KG1 (cell line): ENCODE results near the gene CYP4A11.
"Not testable (repeated sequence)": the region's sequence is repeated elsewhere in the genome, so short reads cannot be mapped to it uniquely, and the experiment has no call there.

Experiments
- DNase-seq: peaks from one replicate; lab custom pipeline; 2025; lab: John Stamatoyannopoulos, UW

Gene CYP4A11, protein sequence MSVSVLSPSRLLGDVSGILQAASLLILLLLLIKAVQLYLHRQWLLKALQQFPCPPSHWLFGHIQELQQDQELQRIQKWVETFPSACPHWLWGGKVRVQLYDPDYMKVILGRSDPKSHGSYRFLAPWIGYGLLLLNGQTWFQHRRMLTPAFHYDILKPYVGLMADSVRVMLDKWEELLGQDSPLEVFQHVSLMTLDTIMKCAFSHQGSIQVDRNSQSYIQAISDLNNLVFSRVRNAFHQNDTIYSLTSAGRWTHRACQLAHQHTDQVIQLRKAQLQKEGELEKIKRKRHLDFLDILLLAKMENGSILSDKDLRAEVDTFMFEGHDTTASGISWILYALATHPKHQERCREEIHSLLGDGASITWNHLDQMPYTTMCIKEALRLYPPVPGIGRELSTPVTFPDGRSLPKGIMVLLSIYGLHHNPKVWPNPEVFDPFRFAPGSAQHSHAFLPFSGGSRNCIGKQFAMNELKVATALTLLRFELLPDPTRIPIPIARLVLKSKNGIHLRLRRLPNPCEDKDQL

DNA sequence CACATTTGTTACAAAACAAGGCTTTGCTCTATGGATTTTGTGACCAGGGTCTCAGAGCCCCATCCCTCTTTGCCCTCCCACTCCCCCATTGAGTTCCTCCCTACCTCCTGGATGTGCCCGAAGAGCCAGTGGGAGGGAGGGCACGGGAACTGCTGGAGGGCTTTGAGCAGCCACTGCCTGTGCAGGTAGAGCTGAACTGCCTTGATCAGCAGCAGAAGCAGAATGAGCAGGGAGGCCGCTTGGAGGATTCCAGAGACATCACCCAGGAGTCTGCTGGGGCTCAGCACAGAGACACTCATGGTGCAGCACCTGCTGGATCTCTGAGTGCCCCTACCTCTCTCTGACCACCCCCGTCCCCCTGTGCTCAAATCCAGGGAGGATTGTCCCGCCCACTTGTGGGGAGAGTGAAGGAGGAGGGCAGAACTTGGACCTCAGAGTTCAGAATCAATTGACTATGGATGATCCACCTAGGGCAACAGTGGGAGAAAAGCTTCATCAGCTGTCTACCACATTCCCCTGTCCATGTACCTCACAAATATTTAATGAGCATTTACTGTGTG, at the start of gene CYP4A11:
Gene CYP4A11, minus strand, starts transcription at position 342 of the 560 bp plus-strand sequence. Its CDS starts 43 bp downstream, at position 299.
- no peak for DNase-seq

DNA sequence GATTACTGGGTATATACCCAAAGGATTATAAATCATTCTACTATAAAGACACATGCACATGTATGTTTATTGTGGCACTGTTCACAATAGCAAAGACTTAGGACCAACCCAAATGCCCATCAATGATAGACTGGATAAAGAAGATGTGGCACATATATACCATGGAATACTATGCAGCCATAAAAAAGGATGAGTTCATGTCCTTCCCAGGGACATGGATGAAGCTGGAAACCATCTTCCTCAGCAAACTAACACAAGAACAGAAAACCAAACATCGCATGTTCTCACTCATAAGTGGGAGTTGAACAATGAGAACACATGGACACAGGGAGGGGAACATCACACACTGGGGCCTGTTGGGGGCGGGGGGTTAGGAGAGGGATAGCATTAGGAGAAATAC, 49.3 kb upstream of the CYP4A11 start:
- DNase-seq, result not testable (repeated sequence)

DNA sequence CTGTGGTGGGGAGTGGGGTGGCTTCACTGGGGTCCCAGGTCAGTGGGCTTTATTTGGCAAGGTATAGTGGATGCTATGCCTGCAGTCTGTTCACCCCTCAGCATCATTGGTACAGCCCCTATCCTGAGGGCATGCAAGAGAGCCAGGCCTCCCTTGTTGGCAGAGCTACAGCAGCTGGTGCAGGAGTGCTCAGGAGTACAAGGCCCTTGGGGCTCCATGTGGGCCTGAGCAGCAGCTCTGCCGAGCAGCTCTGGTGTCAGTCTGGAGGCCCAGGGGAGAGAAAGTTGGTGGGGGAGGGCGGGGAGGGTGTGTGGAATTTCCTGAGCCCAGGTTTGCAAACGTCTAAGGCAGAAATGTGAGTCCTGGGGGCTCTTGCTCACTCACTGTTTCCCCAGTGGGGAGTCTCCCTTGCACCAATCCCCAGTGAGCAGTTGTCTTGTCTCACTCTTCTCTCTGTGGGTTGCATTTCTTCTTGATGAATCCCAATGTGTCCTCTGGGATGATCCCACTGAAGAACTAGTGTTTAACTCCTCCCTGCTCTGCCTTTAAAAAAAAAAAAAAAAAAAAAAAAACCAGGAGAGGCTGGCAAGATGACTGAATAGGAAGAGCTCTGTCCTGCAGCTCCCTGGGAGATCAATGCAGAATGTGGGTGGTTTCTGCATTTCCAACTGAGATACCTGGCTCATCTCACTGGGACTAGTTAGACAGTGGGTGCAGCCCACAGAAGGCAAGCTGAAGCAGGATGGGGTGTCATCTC, 42.7 kb upstream of the CYP4A11 start:
- no peak for DNase-seq

DNA sequence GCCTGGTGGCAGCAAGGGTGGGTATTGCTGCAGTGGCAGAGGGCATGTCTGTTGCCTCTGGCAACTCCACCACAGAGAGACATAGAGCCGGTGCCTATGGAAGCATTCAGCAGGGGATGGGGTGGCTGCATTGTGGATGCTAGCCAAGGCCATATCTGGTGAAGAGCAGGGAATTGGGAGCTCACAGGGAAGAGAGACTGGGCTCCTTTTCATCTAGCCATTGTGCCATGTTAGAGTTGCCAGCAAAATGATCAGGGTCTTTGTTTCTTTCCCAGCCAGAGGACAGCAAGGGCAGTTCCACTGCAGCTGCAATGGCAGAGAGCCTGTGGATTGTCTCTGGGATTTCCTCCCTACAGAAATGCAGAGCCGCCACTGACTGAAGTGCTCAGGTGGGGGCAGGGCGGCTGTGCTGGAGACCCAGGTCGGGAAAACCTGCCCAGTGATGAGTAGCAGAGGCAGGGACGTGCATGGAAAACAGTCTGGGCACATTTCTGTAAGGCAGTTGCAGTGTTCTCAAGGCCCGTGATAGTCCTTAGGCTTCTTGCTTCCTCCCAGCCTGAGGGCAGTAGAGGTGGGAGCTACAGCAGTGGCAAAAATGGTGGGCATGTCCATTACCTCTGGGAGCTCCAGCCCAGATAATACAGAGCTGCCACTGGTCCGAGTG, 42.0 kb upstream of the CYP4A11 start:
- DNase-seq, result no peak

DNA sequence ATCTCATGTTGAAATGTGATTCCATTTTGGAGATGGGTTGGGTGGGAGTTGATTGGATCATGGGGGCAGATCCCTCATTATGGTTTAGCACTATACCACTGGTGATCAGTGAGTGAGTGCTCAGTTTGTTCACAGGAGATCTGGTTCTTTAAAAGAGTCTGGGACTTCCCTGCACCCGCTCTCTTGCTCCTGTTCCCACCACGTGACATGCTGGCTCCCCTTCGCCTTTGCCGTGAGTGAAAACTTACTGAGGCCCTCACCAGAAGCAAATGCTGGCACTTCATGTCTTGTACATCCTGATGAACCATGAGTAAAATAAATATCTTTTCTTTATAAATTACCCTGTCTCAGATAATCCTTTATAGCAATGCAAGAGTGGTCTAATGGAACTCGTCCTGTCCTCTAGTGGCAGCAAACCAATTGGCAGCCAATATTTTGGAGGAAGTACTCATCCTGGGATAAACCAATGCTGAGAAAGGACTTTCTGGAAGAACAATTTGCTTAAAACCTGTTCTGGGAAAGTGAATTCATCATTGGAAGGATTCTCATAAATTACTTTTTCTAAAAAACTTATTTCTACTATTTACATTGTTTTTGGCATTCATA, 27.8 kb upstream of the CYP4A11 start:
- DNase-seq, result no peak

DNA sequence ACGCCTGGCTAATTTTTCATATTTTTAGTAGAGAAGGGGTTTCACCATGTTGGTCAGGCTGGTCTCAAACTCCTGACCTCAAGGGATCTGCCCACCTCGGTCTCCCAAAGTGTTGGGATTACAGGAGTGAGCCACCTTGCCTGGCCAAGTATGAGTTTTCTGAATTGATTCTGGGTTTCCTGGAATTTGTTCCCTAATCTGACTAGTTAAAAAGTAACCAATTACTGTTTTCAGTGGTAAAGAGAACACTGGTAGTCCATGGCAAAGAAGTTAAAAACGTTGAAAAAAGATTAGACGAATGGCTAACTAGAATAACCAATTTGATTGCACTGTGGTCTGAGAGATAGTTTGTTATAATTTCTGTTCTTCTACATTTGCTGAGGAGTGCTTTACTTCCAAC, 21.0 kb upstream of the CYP4A11 start:
- DNase-seq, result not testable (repeated sequence)

DNA sequence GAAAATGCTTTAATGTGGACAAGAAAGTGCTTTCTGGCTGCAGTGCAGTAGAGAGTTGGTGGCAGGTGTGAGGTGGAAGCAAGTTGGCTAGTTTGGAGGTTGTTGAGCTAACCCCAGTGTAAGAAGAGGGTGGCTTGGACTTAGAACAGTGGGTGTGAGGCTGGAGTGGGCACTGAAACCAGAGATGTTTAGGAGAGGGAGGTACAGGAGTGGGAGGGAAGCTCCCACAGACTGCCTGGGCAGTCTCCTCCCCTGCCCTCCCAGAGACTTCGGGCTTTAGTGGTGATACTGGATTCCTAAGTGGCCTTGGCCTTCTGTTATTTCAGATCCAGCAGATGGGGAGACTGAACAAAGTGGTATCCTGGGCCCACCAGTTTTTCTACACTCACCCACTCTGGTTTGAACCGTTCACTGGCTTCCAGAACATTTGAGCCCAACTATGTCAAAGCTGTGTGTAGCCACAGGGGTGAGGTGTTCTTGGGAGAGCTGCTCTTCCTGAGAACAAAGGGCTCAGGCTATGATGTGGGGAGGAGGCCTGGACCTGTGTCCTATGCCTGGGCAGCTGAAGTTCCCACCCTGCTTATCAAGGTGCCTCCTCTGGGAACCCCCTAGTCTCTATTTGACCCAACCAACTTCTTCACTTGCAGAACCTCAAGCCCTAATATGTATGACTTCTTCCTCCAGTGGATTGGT, 19.9 kb upstream of the CYP4A11 start:
- no peak for DNase-seq

DNA sequence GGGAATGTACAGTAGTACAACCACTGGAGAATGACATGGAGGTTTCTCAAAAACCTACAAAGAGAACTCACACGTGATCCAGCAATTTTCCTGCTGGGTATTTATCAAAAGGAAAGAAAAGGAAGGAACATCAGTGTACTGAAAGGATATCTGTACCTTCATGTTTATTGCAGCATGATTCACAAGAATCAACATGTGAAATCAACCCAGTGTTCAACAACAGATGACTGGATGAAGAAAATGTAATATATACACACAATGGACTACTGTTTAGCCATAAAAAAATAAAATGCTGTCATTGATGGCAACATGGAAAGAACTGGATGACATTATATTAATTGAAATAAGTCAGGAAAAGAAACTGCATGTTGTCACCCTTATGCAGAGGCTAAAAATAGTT, 19.0 kb upstream of the CYP4A11 start:
- no peak for DNase-seq

DNA sequence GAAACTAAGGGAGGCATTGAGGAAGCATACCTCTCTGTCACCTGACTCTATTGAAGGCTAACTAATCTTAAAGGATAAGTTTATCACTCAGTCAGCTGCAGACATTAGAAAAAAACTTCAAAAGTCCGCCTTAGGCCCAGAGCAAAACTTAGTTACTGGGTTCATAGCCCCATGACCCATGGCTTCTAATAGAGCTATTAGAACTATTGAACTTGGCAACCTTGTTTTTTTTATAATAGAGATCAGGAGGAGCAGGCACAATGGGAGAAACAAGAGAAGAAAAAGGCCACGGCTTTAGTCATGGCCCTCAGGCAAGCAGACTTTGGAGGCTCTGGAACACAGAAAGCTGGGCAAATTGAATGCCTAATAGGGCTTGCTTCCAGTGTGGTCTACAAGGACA, 13.8 kb upstream of the CYP4A11 start:
- DNase-seq, result not testable (repeated sequence)

DNA sequence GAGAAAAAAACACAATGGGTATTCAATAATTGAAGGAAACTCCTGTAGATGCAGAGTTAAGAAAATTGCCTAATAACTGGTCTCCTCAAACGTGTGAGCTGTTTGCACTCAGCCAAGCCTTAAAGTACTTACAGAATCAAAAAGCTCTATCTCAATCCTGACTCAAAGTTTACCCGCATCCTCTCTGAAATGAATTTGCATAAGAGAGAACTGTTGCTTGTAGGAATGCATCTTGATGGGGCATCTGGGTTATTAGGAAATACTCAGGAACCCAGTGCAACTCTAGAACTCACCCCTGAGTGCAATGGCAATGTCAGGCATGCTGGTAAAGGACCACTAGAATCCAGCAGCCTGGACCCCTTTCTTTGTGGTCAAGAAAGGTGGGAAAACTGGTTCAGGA, 12.6 kb upstream of the CYP4A11 start:
- not testable (repeated sequence) for DNase-seq

DNA sequence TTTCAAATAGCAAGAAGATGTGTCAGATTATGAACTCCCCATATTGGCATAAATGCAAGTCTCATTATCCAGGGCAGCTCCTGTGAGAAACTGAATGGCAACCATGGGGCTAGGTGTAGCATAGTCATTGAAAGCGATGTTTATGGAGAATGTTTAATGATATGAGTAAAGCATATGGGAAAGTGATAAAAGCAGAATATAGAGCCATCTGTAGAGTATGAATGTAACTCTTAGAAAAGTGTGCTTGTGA, 8.1 kb upstream of the CYP4A11 start:
- DNase-seq, result not testable (repeated sequence)

DNA sequence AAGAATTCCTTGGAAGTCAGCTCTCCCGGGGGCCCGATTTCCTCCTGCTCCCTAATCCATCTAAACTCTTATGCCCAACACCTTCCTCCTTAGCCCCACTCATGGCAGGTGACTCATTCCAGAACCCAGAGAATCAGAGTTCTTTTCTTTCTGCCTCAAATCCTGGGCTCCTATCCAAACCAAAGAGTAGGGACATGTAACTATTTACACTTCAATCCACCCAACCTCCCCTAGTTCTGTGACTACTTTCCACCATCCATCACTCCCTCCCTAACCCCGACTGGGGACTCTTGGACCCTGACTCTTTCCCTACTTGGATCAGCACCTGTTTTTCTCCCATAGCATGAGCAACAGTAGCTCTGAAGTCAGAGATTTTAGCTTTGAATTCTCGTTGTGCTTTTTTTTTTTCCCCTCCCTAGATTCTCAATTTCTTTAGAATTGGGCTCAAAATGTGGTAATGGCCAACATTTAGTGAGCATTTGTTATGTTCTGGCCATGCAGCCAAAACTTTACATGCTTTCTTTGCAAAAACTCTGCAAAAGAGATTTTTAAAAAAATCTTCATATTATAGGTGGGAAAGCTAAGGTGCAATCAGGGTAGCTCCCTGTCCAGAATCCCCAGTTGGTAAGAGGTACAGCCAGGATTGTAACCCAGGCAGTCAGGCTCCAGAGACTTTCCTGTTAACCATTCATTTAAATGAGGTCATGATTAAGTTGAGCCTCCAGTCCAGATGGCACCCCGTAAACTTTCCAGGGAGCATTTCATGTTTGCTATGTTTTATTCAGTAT, 7.5 kb upstream of the CYP4A11 start:
- DNase-seq, result no peak

DNA sequence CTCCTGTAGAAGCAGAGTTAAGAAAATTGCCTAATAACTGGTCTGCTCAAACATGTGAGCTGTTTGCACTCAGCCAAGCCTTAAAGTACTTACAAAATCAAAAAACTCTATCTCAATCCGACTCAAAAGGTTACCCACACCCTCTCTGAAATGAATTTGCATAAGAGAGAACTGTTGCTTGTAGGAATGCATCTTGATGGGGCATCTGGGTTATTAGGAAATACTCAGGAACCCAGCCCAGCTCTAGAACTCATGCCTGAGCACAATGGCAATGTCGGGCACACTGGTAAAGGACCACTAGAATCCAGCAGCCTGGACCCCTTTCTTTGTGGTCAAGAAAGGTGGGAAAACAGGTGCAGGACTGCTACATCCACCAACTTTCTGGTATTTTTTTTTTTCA, 6.4 kb upstream of the CYP4A11 start:
- not testable (repeated sequence) for DNase-seq

DNA sequence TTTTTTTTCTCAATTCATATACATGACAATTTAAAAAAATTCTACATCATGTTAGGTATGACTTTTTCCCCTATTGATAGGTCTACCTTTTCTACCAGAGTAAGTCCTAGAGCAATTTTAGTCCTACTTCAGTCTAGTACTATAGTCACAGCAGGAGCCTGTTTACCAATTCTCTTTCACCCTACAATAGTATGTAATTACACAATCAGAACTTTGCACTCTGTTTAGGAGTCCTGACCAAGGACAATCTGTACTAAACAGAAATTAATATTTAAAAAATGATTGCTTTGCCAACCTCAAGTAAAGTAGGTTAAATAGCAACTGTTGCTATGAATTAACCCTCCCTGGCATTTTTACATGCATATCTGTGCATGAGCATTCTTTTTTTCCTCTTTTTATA, 810 bp upstream of the CYP4A11 start:
- DNase-seq, result no peak

DNA sequence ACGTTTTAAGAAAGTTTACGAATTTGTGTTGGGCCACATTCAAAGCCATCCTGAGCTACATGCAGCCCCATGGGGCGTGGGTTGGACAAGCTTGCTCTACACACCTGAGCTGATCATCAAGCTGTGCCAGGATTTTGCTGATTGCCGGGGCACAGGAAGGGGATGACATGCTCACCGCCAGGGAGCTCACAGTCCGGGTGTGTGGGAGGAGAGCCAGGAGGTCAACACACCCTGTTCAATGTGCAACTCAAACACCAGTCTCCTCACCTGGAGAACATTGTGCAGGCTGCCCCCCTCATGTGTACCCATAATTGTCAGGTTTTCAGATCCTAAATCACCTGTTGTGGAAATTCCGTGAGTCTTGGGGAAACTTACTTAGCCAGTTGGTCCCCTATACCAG, 969 bp downstream of the CYP4A11 start:
- DNase-seq, result no peak

DNA sequence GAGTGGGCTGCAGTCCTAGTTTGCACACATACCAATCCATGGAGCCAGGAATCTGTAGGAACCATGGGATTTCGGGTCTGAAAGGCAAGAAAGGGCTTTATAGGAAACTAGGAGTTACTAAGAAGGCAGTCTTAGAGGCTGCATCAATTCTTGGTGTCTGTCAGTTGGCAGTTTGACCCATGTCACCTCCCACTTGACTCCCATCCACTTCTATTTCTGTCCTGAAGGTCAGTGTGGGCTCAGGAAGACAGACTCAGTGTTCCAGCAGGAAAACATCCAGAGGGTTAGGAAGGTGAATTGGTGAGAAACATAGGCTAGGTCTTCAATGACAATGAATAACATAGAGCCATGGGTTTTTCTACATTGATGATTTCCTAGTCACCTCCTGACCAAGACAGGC, 4.0 kb downstream of the CYP4A11 start:
- no peak for DNase-seq

DNA sequence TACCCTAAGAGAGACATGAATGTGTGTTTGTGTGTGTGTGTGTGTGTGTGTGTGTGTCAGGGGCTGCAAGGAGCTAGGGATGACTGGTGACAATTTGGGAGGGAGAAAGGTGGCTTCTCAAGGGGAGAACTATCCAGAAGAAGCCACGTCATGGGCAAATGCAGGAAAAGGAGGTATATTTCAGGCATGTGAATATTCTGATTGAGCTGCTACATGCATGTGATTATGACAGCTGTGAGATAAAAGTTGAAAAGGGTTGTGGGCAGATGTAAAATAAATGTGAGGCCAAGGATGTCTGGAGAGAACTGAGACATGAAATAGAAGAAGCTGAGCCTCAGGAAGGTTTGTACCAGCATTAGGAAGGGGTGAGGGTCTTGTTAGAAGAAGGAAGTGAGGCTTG, 4.5 kb downstream of the CYP4A11 start:
- DNase-seq, result no peak

DNA sequence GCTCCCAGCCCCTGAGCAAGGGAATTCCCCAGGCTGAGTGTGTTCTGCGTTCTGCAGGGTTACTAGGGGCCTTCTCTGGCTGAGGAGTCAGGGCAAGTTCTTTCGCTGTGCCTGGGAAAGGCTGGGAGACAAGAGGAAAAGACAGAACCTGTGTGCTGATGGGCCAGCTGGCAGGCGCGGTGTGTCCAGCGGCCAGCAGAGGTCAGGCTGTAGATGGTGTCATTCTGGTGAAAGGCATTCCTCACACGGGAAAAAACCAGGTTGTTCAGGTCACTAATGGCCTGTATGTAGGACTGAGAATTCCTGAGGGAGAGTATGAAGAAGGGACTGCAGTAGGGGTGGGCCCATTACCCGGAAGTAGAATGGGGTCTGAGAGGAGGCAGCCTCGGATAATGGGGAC, 6.4 kb downstream of the CYP4A11 start:
- not testable (repeated sequence) for DNase-seq

DNA sequence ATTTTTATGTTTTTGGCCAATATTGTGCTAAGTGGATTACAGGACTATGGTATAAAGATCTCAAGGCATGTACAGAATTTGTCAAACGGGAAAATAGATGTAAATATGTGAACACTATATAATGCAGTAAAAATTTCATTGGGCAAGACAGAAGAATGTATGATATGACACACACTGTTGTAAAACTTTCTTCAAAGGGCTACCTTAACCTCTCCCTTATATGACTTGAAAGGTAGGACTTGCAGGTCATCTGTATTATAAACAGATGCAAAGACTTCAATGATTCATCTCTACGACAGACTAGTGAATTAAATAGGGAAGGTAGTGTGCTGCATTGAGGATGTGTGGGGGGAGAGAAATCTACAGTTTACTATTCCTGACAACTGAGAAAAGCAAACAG, 9.3 kb downstream of the CYP4A11 start:
- DNase-seq, result not testable (repeated sequence)

DNA sequence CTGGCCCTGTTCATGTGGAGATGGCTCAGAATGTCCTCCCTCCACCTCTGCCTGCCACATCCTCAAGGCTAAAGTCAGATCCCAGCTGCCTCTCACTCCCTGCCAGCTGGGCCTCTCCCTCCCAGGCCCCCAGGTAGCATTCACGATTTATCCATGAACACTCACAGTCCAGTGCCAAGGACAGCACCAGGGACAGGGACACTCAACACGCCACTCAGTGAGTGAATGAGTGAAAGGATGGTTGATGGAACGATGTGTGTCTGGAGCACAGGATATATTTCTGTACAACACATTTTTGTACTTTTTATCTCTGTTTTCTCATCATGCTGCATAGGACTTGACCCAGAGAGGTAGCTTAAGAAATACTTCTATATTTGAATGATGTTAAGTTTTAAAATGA, 10.1 kb downstream of the CYP4A11 start:
- no peak for DNase-seq
